GM04504 (cell line): Measurements from ENCODE around the gene ST6GALNAC2.
"Not testable (repeated sequence)": the region's sequence is repeated elsewhere in the genome, so short reads cannot be mapped to it uniquely, and the experiment has no call there.

ENCODE experiments used
- DNase-seq: peaks from one replicate; pipeline ENCODE4 v3.0.0-alpha.2; 2012; ENCODE audit warnings: low read depth

Gene ST6GALNAC2

DNA sequence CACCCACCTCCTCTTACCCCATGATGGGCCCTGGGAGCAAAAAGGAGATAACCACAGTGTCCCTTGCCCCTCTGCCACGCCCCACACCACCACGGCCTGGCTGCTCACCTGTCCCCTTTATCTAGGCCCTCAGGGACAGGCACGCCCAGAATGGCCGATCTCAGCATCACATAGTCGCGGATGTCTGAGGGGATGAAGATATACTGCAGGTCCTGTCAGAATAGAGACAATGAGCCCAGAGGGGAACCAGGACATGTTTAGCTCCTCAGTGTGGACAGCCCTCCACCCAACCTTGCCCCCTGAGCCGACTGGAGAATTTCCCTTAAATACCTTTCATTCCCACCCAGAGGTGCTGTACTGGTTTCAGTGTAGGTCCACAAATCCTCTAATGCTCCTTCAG, 15.2 kb downstream of the ST6GALNAC2 start:
- DNase-seq, result no peak

- DNase-seq, result no peak
Observed at GRCh38 chr17:76569607-76570279, 15.9 kb downstream of the ST6GALNAC2 start.

DNA sequence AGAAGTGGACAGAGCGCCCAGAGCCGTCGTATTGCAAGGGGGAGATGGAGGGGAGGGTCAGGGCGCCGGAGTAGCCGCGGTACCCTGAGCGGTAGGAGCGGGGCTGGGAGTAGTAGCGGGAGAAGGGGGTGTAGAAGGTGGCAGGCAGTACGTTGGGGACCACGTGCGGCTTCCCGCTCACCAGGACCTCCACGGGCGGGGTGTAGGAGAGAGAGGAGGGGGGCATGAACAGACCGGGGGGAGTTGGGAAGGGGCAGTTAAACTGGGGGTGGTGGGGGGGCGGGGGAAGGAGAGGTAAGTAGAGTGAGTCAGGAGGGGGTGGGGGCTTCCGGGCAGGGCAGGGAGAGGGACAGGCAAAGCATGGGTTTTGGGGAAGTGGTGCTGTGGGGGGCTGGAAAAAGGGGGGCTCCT, 16.8 kb downstream of the ST6GALNAC2 start:
- DNase-seq, result no peak

GRCh38 chr17:76567634-76568432, 17.8 kb downstream of the ST6GALNAC2 start:
- DNase-seq, result no peak

- no peak for DNase-seq
Observed at GRCh38 chr17:76566988-76567431, 18.6 kb downstream of the ST6GALNAC2 start.

- DNase-seq, result no peak
Observed at GRCh38 chr17:76566613-76566943, 19.1 kb downstream of the ST6GALNAC2 start.

- no peak for DNase-seq
Observed at GRCh38 chr17:76565728-76566612, 19.7 kb downstream of the ST6GALNAC2 start.

DNA sequence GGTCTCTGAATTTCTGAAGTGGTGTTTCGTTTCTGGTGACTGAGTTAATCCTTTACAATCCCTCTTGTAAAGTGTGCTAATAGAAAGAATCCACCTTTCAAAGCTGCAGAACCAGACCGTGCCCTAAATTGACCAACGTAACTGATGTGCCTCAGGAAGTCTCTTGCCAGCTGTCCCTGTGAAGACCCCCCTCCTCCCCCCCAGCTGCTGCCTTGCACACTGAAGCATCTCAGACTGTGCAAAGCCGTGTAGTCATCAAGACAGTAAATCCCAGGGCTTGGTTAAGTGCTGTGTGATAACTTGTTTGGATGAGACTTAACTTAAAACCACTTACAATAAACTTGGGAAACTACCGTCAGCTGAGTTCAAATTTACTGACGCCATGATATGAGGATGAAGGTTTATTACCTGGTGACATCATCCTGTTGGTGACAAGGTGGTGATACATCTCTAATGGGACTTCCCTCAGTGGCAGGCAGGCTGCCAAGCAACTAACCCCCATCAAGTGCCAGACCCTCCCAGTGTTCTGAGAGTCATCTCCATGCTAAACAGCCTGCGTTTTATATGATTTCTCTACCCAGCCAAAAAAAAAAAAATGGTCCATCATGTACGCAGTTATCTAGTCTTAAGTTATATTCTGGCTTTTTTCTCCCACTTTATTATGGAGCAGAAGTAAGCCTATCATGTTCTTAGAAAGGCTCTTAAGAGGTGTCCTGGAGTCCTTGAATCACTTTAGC, 20.5 kb downstream of the ST6GALNAC2 start:
- not testable (repeated sequence) for DNase-seq

GRCh38 chr17:76563359-76563758, 22.3 kb downstream of the ST6GALNAC2 start:
- DNase-seq, result not testable (repeated sequence)

GRCh38 chr17:76562734-76563148, 22.9 kb downstream of the ST6GALNAC2 start:
- peak; percentile 92 for DNase-seq

DNA sequence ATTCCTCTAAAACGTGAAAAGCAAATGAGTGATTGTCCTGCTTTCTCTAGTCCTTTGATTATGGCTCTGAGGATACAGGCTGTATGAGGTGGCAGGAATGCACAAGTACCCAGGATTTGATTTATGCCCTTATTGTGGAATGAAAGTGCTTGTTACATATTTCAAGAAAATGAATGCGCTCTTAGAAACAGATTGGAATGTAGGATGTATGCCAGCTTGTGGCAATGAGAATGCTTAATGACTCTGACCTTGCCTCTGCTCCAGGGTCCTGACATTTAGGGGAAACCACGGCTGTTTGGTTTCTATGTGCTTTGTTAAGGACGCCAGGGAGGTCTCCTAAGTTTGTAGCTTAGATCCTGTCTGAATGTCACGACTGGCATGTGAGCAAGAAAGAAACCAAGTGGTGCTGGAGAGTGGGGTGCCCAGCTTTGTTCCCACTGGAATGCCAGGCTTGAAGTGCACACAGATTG, 23.8 kb downstream of the ST6GALNAC2 start:
- peak; percentile 45 for DNase-seq

DNA sequence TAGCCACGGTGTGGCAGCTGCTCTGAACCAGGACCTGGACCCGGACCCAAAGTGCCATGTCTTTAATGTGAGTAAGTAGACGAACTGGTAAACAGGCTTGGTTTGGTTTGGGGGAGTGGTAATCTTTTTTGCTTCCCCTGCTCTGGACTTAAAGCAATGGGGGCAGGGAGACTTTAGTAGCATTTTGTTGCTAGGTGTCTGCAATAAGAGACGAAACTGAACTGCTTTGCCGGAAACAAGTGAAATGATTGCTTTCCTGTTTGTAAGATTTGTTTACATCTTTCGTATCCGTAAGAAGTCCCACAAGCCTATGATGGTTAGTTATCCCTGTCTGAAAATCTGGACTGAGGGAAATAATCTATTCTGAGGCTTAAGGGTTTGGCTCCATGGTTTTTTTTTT, 24.3 kb downstream of the ST6GALNAC2 start:
- DNase-seq, result no peak

GRCh38 chr17:76560877-76561221, 24.8 kb downstream of the ST6GALNAC2 start:
- no peak for DNase-seq

DNA sequence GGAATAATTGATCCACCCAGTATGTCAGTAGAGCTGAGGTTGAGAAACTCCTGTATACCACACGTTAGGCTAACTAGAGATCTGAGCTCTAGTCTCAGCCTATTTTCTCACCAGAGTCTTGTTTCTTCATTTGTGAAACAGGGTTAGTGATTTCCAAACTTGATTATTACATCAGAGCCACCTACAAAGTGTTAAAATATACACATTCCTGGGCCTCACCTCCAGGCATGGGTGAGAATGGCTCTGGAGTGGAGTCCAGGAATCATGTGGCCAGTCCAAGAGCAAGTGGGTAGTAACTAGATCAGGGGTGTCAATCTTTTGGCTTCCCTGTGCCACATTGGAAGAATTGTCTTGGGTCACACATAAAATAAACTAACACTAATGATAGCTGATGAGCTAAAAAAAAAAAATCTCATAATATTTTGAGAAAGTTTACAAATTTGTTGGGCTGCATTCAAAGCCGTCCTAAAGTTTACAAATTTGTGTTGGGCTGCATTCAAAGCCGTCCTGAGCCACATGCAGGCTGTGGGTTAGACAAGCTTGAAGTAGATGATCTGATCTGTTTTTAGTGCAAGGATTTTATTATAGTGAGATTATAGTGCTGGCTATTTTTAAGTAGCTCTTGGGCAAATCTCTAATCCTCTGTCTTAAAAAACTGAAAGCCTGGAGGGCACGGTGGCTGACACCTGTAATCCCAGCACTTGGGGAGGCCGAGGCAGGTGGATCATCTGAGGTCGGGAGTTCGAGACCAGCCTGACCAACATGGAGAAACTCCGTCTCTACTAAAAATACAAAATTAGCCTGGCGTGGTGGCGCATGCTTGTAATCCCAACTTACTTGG, 25.4 kb downstream of the ST6GALNAC2 start:
- DNase-seq, result no peak

DNA sequence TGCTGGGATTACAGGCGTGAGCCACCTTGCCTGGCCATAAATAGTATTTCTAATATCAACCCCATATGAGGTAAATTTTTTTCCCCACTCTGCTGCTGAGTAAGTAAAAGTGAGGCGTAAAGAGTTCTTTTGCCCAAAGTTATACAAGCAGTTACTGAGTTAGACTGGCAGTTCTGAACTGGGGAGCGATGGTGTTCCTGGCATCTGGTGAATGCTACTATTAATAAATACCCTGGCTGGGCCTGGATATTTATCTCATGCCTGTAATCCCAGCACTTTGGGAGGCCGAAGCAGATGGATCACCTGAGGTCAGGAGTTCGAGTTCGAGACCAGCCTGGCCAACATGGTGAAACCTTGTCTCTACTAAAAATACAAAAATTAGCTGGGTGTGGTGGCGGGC, 26.2 kb downstream of the ST6GALNAC2 start:
- DNase-seq, result not testable (repeated sequence)

- DNase-seq, result no peak
Observed at GRCh38 chr17:76558198-76559095, 27.2 kb downstream of the ST6GALNAC2 start.

GRCh38 chr17:76557368-76558197, 28.1 kb downstream of the ST6GALNAC2 start:
- peak; percentile 88 for DNase-seq

GRCh38 chr17:76556765-76557367, 28.8 kb downstream of the ST6GALNAC2 start:
- no peak for DNase-seq
